Measurements from ENCODE around the gene LPCAT2.
A peak's percentile ranks its signal among the peaks of the same experiment; 100 is the strongest.

Gene LPCAT2, protein sequence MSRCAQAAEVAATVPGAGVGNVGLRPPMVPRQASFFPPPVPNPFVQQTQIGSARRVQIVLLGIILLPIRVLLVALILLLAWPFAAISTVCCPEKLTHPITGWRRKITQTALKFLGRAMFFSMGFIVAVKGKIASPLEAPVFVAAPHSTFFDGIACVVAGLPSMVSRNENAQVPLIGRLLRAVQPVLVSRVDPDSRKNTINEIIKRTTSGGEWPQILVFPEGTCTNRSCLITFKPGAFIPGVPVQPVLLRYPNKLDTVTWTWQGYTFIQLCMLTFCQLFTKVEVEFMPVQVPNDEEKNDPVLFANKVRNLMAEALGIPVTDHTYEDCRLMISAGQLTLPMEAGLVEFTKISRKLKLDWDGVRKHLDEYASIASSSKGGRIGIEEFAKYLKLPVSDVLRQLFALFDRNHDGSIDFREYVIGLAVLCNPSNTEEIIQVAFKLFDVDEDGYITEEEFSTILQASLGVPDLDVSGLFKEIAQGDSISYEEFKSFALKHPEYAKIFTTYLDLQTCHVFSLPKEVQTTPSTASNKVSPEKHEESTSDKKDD

GRCh38 chr16:55508941-55509931 is at the start of gene LPCAT2:
TSS of gene LPCAT2 (plus strand) at chr16:55509072. CDS start at chr16:55509182, 110 bp downstream.
- Histone ChIP-seq H3K9me3 (ENCODE audit: control insufficient read depth in 2 of 2, low read length in 2 of 2) (peaks cover 0 to 5% of the 10 kb centered on the region in 2 donors), H3K27ac (ENCODE audit: low read length) (peak within 1 kb of the TSS; percentile 38), H3K9ac (ENCODE audit: low read length in 2 of 2) (peak within 1 kb of the TSS; percentile 33 to 52), H3K4me1 (ENCODE audit: control insufficient read depth, insufficient read depth, low read length) (peaks cover 4% of the 10 kb centered on the region), H3K27me3 (ENCODE audit: control insufficient read depth in 1 of 2, insufficient read depth in 2 of 2, low read length in 2 of 2) (peaks cover 0 to 11% of the 10 kb centered on the region in 2 donors), H3K36me3 (ENCODE audit: control insufficient read depth in 2 of 2, insufficient read depth in 2 of 2, low read length in 2 of 2) (peaks cover 0 to 2% of the 10 kb centered on the region in 2 donors), H3K4me3 (ENCODE audit: low read length in 2 of 2) (peak within 1 kb of the TSS; percentile 59 to 80)

DNA sequence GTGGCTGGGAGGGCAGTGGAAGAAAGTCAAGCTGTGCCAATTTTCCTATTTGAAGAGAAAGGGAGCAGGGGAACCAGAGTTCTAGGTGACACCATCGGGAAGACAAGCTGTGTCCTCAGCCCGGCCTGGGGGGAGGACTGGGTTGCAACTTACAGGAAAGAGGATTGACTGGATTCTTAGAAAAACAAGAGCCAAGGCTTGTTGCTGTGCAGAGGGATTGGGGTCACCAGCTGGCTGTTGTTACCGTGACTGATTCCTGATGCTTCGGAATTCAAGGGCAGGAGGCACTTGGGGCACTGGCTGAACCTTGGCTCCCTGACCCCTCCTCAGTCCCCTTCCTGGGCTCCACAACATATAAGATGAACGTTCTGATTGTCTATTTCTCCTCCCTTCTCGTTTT is 46.6 kb upstream of the LPCAT2 start:
- Histone ChIP-seq H3K36me3 (ENCODE audit: control insufficient read depth in 2 of 2, insufficient read depth in 2 of 2, low read length in 2 of 2) (no peaks in the 10 kb centered on the region), H3K9ac (ENCODE audit: low read length in 2 of 2) (no peak overlapping the region), H3K9me3 (ENCODE audit: control insufficient read depth in 2 of 2, low read length in 2 of 2) (no peaks in the 10 kb centered on the region), H3K4me1 (ENCODE audit: control insufficient read depth, insufficient read depth, low read length) (no peaks in the 10 kb centered on the region), H3K27ac (ENCODE audit: low read length) (no peak overlapping the region), H3K4me3 (ENCODE audit: low read length in 2 of 2) (no peak overlapping the region), H3K27me3 (ENCODE audit: control insufficient read depth in 1 of 2, insufficient read depth in 2 of 2, low read length in 2 of 2) (peaks cover 0 to 4% of the 10 kb centered on the region in 2 donors)

- Histone ChIP-seq H3K9ac (ENCODE audit: low read length in 2 of 2) (no peak overlapping the region), H3K9me3 (ENCODE audit: control insufficient read depth in 2 of 2, low read length in 2 of 2) (no peaks in the 10 kb centered on the region), H3K36me3 (ENCODE audit: control insufficient read depth in 2 of 2, insufficient read depth in 2 of 2, low read length in 2 of 2) (no peaks in the 10 kb centered on the region), H3K4me1 (ENCODE audit: control insufficient read depth, insufficient read depth, low read length) (no peaks in the 10 kb centered on the region), H3K27me3 (ENCODE audit: control insufficient read depth in 1 of 2, insufficient read depth in 2 of 2, low read length in 2 of 2) (no peaks in the 10 kb centered on the region), H3K4me3 (ENCODE audit: low read length in 2 of 2) (no peak overlapping the region), H3K27ac (ENCODE audit: low read length) (no peak overlapping the region)
Observed at GRCh38 chr16:55464375-55464774, 44.5 kb upstream of the LPCAT2 start.

GRCh38 chr16:55465077-55465896 is 43.6 kb upstream of the LPCAT2 start:
- Histone ChIP-seq H3K4me1 (ENCODE audit: control insufficient read depth, insufficient read depth, low read length) (no peaks in the 10 kb centered on the region), H3K27ac (ENCODE audit: low read length) (no peak overlapping the region), H3K4me3 (ENCODE audit: low read length in 2 of 2) (peak overlapping the region in 1 of 2 donors; percentile 57), H3K9me3 (ENCODE audit: control insufficient read depth in 2 of 2, low read length in 2 of 2) (no peaks in the 10 kb centered on the region), H3K36me3 (ENCODE audit: control insufficient read depth in 2 of 2, insufficient read depth in 2 of 2, low read length in 2 of 2) (no peaks in the 10 kb centered on the region), H3K9ac (ENCODE audit: low read length in 2 of 2) (no peak overlapping the region), H3K27me3 (ENCODE audit: control insufficient read depth in 1 of 2, insufficient read depth in 2 of 2, low read length in 2 of 2) (no peaks in the 10 kb centered on the region)

GRCh38 chr16:55466209-55466608 is 42.7 kb upstream of the LPCAT2 start:
- Histone ChIP-seq H3K27ac (ENCODE audit: low read length) (no peak overlapping the region), H3K9me3 (ENCODE audit: control insufficient read depth in 2 of 2, low read length in 2 of 2) (no peaks in the 10 kb centered on the region), H3K4me3 (ENCODE audit: low read length in 2 of 2) (no peak overlapping the region), H3K27me3 (ENCODE audit: control insufficient read depth in 1 of 2, insufficient read depth in 2 of 2, low read length in 2 of 2) (no peaks in the 10 kb centered on the region), H3K36me3 (ENCODE audit: control insufficient read depth in 2 of 2, insufficient read depth in 2 of 2, low read length in 2 of 2) (no peaks in the 10 kb centered on the region), H3K9ac (ENCODE audit: low read length in 2 of 2) (no peak overlapping the region), H3K4me1 (ENCODE audit: control insufficient read depth, insufficient read depth, low read length) (peaks cover 4% of the 10 kb centered on the region)

DNA sequence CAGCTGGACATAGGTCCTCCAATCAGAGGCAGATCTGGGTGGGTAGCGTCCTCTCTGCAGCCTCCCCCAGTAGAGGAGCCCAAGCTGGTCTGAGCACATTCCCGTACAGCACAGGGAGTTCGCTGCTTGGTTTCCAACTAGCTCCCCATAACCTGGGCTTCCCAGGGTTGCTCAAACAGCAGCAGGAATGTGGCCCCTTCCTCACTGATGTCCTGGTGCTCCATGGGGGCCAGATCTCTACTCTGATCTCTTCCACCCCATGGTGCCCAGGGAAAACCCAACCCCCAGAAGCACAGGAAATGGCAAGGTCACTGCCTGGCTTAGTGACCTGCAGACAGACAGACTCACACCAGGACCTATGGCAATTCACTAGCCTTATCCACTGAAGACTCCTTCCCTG is 41.0 kb upstream of the LPCAT2 start:
- Histone ChIP-seq H3K9me3 (ENCODE audit: control insufficient read depth in 2 of 2, low read length in 2 of 2) (no peaks in the 10 kb centered on the region), H3K27me3 (ENCODE audit: control insufficient read depth in 1 of 2, insufficient read depth in 2 of 2, low read length in 2 of 2) (no peaks in the 10 kb centered on the region), H3K4me1 (ENCODE audit: control insufficient read depth, insufficient read depth, low read length) (peaks cover 7% of the 10 kb centered on the region), H3K36me3 (ENCODE audit: control insufficient read depth in 2 of 2, insufficient read depth in 2 of 2, low read length in 2 of 2) (no peaks in the 10 kb centered on the region), H3K27ac (ENCODE audit: low read length) (no peak overlapping the region), H3K9ac (ENCODE audit: low read length in 2 of 2) (no peak overlapping the region), H3K4me3 (ENCODE audit: low read length in 2 of 2) (no peak overlapping the region)

DNA sequence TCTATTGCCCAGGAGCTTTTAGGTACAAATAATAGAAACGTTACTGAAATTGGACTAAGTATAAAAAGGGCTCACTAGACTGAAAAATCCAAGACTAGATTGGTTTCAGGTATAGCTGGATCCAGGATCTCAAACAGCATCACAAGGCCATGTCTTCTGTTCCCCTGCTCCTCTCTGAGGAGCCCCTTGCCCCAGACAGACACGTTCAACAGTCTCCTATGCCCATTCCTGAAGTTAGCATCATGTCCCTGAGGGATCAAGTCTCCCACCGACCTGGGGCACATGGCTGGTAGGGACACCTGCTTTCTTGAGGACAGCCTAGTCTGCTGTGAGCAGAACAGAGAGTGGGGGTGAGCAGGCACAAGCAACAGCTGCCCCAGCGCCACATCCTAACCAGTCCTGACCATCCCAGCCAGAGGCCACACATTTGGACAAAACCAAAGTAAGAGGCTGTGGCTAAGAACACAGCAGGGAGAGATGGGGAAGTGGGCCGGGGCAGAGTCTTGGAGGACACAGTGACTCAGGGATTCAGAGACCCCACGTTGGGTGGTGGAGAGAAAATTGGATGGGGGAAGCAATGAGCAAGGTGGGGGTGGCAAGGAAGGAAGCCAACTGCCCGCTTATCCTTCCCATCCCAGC is 40.4 kb upstream of the LPCAT2 start:
- H3K9me3 ChIP-seq (ENCODE audit: control insufficient read depth in 2 of 2, low read length in 2 of 2) = no peaks in the 10 kb centered on the region
- no peak overlapping the region for H3K9ac ChIP-seq (ENCODE audit: low read length in 2 of 2)
- H3K36me3 ChIP-seq (ENCODE audit: control insufficient read depth in 2 of 2, insufficient read depth in 2 of 2, low read length in 2 of 2) = no peaks in the 10 kb centered on the region
- H3K27ac ChIP-seq (ENCODE audit: low read length) = no peak overlapping the region
- no peak overlapping the region for H3K4me3 ChIP-seq (ENCODE audit: low read length in 2 of 2)
- H3K27me3 ChIP-seq (ENCODE audit: control insufficient read depth in 1 of 2, insufficient read depth in 2 of 2, low read length in 2 of 2) = no peaks in the 10 kb centered on the region
- H3K4me1 ChIP-seq (ENCODE audit: control insufficient read depth, insufficient read depth, low read length) = peaks cover 7% of the 10 kb centered on the region

GRCh38 chr16:55469821-55470532 is 38.9 kb upstream of the LPCAT2 start:
- Histone ChIP-seq H3K9me3 (ENCODE audit: control insufficient read depth in 2 of 2, low read length in 2 of 2) (no peaks in the 10 kb centered on the region), H3K4me1 (ENCODE audit: control insufficient read depth, insufficient read depth, low read length) (peaks cover 7% of the 10 kb centered on the region), H3K27ac (ENCODE audit: low read length) (no peak overlapping the region)

GRCh38 chr16:55470533-55471371 is 38.1 kb upstream of the LPCAT2 start:
- no peaks in the 10 kb centered on the region for H3K36me3 ChIP-seq (ENCODE audit: control insufficient read depth in 2 of 2, insufficient read depth in 2 of 2, low read length in 2 of 2)
- no peak overlapping the region for H3K27ac ChIP-seq (ENCODE audit: low read length)
- no peaks in the 10 kb centered on the region for H3K27me3 ChIP-seq (ENCODE audit: control insufficient read depth in 1 of 2, insufficient read depth in 2 of 2, low read length in 2 of 2)
- H3K4me1 ChIP-seq (ENCODE audit: control insufficient read depth, insufficient read depth, low read length) = peaks cover 10% of the 10 kb centered on the region
- H3K4me3 ChIP-seq (ENCODE audit: low read length in 2 of 2) = no peak overlapping the region
- no peak overlapping the region for H3K9ac ChIP-seq (ENCODE audit: low read length in 2 of 2)
- no peaks in the 10 kb centered on the region for H3K9me3 ChIP-seq (ENCODE audit: control insufficient read depth in 2 of 2, low read length in 2 of 2)

More at GRCh38 chr16:55469821-55470532, 38.9 kb upstream of the LPCAT2 start:
- H3K36me3 ChIP-seq (ENCODE audit: control insufficient read depth in 2 of 2, insufficient read depth in 2 of 2, low read length in 2 of 2) = no peaks in the 10 kb centered on the region
- H3K27me3 ChIP-seq (ENCODE audit: control insufficient read depth in 1 of 2, insufficient read depth in 2 of 2, low read length in 2 of 2) = no peaks in the 10 kb centered on the region
- no peak overlapping the region for H3K9ac ChIP-seq (ENCODE audit: low read length in 2 of 2)
- no peak overlapping the region for H3K4me3 ChIP-seq (ENCODE audit: low read length in 2 of 2)
